Stimulated activated CD8-positive, alpha-beta memory T cell treated with anti-CD3 and anti-CD28 coated beads, Interleukin-4, amount 100 ng/mL, for 24 hours (primary cell): ENCODE results near the gene FRYL.

Source experiments
- DNase-seq: peaks from one replicate; pipeline ENCODE4 v3.0.0-alpha.2; 2020; ENCODE audit warnings: low read depth

Gene FRYL

DNA sequence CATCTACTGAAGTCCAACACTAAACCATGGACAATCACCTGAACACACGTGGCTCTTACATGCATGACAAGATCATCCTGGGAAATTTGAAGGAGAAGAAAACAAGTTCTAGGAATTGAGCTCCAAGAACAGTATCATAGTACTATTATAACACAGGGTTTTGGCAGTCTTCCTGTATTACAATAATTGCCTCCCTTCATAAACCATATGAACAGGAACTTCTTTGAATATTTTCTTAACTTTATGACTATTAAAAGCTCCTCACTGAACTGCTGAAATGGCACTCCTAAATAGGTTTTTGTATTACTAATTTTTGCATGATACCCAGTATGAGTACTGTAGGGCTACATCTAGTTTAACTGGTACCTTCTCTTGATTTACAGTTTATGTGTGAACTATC is 160.0 kb downstream of the FRYL start:
- no peak for DNase-seq

DNA sequence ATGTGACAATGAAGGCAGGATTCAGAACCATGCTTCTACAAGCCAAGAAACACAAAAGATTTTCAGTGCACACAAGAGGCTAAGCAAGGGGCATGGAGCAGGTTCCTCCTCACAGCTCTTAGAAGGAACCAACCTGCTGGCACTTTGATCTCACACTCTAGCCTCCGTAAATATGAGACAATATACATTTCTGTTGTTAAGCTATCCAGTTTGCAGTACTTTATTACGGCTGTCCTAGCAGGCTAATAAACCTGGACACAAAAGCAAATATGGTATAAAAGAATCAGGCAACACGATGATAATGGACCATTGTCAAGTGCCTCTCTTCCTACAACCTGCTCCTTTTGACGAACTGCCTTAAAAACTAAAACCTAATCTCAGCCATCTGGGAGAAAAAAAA is 175.6 kb downstream of the FRYL start:
- no peak for DNase-seq

DNA sequence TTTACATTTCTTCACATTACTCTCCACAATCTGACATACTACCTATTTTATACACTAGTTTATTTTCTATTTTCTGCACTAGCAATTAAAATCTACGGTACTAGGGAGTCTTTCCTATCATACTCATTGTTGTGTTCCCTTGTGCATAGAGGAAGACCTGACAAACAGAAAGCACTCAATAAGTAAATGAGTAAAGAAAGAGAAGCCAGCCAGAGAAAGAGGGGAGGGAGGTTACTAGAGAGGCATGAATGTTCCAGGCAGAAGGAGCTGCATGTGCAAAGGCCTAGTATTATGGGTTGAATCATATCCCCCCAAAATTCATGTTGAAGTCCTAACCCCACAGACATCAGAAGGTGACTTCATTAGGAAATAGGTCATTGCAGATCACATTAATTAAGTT is 176.0 kb downstream of the FRYL start:
- DNase-seq, result no peak

DNA sequence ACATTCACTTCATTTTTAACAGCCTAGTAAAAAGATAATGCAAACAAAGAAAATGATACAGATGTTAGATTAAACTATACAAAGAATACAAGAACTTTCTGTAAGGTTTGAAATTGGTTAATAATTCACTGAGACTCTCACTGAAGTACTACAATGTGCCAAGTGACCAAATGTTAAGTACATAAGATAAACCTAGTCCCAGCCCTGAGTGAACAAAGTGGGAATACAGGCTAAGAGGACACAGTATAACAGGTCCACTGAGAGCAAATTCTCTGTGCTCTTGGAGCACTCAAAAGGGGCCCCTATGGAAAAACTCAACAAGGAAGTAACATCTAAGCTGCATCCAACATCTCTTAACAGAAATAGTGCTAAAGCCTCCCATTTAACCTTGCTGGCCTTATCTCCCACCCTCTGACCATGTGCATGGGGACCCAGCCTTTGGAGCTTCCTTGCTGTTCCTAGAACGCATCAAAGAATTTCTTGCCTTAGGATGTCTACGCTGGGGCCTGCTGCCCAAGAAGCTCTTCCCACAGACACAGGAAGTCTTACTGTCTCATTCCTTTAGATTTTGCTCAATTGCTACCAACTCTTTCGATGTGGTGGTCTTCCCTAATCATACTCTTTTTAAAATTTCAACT is 176.6 kb downstream of the FRYL start:
- no peak for DNase-seq

DNA sequence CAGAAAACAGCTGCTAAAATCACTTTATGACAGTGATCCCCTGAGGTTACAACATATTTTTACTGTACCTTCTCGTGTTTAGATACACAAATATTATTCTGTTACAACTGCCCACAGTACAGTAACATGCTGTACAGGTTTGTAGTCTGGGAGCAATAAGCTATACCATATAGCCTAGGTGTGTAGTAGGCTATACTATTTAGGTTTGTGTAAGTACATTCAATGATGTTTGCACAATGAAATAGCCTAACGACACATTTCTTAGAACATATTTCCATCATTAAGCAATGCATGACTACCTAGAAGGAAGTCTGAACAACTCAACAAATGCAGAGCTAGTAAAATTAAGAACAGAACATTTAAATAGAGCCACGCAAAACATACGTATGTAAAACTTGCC is 177.3 kb downstream of the FRYL start:
- DNase-seq, result no peak

DNA sequence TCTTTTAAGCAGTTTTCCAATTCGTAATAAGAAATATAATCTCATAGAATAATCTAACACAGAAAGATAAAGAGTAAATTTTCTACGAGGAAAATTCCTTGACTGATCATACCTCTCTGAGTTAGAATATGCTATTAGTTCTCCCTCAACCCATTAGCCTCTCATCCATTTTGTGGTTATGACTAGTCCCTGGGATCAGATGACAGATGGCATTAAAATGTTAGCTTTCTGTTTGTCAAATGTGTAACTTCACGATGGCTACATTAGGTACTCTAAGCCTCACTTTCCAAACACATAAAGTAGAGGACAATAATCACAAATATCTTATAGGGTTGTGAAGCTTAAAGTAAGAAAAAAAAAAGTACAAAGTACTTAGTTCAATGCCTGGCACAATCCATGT is 177.9 kb downstream of the FRYL start:
- DNase-seq, result no peak

DNA sequence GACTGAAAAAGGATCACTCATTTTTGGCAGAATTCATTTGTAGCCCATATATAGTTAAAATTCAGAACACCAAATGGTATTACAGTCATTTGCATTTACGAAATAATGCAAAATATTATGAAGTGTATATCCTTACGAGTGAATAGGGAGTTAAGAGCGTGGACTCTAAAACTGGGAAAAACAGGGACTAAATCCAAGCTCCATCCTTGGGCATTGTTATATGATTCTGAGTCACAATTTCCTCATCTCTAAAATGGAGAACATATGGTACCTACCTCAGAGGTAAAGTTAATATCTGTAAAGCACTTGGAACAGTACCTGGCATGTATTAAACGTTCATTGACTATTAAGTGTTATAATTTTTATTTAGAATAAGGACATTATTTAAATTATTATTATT is 183.7 kb downstream of the FRYL start:
- no peak for DNase-seq

DNA sequence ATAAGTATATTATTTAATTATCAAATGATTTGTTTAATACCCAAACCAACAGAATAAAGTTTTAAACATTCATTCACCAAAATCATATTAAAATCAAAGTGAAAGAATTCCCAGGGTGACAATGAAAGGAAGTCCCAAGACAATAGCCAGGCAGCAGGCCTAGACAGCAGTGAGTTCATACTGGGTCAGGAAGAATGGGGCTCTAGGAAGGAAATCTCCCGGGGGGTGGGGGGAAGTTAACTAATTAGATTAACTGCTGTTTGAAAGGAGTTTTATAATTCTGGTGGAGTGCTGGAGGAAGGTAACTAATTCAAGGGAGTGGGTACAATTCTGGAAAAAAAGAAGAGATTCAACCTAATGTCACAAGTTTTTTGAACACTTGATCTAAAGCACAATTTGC is 185.9 kb downstream of the FRYL start:
- DNase-seq, result no peak

DNA sequence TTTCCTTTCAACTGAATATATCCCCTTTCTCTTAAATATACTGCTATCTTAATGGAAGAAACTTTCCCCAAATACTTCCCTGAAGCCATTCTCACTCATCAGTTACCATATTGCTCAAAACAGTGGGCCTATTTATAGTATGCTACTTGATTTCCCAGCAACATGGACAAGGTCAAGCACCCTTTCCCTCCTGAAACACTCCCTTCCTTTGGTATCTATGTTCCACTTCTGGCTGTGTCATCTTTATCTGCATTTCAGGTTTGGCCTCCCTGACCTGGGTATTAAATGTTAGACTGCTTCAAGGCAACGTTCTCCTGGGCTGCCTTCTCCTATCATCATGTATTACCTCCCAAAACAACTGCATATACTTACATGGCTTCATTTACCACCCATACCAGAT is 188.7 kb downstream of the FRYL start:
- DNase-seq, result no peak

DNA sequence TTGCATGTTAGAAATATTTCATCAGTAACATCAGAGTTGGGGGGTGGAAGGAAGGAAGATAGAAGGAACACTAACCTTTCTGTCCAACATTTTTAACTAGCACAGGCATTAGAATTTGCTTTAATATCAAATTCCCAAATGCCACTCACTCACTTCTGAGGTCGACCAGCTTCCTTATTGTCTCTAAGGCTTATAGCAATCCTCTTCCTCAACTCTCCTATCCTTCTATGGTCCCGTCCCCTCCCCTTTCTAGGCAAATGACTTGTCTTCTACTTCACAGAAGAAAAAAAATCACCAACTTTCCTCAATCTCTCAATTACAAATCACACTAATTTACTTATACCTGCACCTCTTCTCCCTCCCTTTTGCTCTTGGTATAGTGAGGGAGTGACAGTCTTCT is 189.2 kb downstream of the FRYL start:
- no peak for DNase-seq

DNA sequence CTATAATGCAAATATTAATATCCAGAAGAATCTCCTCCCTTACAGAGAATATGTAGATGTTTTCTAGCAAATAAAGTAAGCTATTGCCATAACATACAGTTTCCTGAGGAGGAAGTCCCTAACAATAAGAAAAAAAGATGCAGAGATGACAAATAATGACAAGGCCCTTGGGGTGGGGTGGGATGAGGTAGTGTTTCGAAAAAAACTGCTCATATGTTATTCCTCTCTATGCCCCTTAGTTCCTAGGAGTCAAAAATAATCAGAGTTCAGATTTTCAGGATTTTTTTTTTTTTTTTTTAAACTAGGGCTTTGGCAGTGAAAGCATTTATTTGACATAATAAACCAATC is 191.0 kb downstream of the FRYL start:
- no peak for DNase-seq

DNA sequence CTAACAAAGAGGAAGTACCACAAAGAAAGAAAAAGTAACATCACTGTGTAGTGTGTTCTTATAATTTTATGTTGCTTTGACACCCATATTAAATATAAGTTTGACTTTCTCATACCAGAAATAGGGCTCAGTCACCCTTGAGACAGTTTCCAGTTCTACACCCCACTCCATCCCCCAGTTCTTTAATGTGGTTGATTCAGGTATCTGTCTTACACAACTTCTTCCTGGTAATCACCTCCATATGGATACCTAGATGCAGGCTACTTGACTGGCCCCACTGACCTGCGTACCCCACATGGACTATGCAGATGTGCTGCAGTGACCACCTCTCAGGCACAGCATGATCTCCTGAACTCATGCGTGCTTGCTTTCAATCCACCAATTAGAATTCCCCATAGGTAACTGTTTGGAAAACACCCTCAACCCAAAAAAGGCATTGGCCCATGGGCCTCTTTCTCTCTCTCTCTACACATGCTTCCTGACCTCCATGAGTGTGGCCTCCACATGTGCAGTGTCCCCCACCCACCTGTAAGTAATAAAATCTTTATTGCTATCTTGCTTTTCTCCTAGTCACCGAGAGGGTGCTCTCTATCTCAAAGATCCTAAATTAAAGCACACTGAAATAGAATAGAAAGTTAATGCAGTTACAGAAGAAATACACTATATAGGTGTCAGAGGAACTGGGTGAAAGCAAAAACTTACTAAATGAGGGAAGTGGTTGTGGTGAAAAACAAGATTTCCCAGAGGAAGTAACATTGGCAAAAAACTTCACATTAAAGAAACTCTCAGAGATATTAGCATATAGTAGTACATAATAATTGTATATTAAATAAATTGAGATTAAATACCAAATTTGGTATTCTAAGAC is 191.6 kb downstream of the FRYL start:
- no peak for DNase-seq

DNA sequence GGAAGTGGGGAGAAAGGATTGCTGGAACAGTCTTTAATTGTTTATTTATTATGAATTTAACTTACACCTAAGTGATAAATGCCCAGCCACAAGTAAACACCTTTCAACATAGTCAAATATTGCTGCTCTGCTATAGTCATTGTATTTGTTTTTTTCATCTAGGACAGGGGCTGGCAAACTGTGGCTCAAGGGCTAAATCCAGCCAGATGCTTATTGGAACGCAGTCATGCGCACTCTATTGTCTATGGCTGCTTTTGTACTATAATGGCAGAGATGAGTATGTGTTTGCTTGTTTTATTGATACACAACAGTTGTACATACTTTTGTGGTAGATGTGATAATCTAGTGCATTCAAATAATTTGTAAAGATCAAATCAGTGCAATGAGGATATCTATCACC is 194.7 kb downstream of the FRYL start:
- DNase-seq, result no peak

DNA sequence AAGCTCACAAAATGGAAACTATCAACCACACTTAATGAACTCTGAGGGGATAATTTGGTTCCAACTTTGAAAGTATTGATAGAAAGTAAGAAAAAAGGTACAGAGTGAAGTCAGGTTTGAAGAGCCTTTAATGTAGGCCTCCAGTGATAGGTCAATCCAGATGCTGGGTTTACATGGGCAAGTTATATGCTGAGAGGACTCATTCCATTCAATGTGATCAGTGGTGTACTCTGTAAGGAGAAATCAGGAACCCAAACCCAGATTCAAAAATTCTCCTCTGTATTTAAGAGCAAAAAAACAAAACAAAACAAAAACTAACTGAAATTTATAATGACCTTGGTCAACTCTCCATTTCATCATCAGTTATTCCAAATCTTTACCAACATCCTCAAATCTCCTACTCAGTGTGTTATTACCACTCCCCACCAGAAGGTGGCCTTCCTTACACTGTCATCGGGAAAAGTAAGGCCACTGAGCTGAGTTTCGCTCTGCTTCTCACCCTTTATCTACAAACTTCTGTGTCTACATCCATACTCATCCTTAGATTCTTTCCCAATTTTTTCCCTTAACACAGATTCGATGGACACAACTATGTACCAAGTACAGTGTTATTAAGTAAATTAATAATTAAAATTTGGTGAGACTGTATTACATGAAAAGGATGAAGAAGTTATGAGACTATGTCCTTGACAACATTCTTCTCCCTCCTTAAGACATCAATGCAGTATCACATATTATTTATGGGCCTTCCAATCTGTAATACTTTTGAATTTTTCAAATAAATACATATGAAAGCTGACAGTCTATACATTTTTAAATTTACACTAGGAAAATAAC is 201.7 kb downstream of the FRYL start:
- DNase-seq, result peak; percentile 13

DNA sequence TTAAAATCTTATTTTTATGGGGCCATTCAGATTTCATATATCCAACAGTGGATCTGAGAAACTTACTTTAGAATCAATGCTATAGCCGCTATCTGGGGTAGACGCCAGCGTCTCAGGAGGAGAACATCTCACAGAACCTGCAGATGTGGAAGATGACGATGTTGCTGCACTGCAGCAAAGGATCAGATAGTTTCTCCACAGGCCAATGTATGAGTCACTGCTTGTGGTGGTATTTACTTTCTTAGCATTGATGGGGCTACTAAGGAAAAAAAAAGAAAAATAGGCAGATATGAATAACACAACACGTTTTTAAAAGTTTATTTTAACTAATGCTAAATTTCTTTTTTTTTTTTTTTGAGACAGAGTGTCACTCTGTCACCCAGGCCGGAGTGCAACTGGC is 204.1 kb downstream of the FRYL start:
- DNase-seq, result no peak

DNA sequence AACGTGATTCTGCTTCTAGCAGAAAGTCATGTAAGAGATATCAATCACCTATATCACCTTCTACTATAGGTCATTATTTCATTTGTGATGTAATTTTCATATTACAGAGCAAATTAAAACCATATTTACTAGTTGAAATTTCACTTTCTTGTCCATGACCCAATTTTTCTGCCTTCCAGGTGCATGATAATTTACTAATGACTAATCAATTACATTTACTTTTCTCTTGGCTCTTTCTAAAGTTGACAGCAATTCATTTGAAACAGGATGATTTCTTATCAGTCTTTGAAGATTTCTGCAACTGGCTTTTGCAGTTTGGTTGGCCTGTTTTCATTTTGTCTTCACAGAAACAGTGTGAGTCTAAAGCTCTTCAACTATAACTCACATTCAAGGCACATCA is 208.6 kb downstream of the FRYL start:
- DNase-seq, result no peak

DNA sequence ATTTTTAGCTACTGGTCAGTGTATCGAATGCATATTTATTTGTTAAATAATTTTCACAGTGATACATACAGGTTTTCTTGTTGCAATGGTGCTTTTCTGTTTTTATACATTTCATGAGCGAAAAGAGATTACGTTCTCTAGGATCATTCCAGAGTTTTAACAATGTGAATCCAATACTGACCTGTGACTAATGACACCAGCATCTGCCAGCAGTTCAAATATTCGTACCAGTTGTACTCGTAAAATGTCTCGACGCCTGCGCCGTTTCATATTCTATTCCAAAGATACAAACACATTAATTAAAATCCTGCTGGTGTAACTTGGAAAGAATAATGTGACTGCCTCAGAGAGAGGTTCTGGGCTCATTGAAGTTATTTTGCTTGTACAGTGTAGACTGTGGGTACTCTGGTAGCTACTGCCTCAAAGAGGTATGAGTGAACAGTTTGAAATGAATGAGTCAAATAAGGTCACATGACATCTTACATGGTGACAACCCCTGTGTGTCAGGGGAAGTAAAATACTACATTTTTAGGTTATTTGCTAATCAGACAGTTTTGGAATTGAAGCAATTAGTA is 209.3 kb downstream of the FRYL start:
- no peak for DNase-seq

DNA sequence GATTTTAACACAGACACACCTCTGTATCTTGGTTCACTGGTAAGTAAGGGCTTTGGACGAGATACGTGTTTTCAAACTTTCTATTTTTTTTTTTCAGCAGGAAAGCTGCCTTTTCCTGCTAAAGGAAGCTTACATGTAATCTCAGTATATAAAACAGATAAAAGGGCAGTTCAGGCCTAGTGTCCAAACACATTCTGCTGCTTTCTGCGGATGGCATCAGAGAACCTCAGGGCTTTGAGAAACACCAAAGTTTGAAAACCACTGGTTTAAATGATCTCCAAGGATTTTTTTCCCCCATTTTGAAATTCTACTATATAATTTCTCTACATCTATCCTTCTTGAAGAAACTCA is 214.1 kb downstream of the FRYL start:
- no peak for DNase-seq

DNA sequence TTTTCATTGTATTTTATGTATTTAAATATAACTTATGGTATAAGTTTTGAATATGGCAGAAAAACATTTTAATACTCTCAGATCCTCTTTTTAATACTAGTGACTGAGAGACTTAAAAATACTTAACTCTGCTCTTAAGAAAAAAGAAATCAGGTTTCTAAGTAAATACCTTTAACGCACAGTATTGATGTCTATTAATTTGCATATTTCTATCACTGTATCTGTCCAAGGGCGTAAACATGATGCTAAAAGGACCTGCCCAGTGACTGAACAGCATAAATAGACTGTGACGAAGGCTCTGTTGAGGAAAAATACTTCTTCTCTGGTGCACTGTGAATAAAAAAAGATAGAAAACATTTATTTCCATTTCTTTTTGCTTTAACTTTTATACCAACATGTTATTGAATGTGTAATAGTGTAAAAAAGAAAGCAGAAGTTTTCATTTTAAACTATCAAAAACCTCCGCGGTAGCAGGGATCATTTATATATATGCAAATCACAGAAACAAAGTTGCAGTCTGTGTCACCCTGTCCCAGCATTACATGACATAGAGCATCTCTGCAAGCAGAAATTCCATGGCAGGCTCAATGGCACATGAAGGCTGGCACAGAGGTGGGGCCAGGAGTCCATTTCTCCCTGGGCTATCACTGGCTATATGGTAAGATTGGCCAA is 214.6 kb downstream of the FRYL start:
- DNase-seq, result no peak

DNA sequence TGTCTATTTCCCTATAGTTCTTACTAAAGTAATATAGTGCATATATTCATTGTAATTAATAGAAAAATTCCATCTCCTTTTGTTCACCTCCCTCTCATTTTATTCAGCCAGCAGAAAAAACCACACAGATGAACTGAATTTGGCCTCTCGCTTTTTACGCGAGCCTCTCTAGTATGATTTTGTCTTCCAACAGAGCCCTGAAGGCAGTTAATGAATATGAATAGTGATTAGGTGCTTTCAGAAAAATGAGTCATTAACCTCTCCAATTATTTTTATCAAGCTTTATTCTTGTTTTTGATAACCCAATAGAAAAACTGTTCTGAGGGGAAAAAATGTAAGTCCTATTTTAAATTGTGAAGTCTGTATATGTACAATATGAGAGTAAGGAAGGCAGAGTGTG is 215.9 kb downstream of the FRYL start:
- DNase-seq, result no peak

DNA sequence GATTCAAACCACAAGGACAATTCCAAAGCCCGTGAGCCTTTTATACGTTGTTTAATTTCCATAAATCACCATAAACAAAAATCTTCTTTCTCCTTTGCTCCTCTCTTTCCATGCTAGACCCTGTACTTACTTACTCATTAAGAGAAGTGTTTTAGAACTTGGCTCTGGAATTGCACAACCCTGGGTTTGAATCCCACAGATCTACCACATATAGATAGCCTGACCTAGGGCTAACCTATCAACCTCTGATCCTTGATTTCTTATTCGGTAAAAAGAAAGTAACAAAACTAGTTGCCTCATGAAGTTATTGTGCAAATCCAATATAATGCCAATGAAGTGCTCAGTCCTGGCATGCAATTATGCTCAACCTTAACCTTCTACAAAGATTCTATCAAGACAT is 221.3 kb downstream of the FRYL start:
- no peak for DNase-seq

DNA sequence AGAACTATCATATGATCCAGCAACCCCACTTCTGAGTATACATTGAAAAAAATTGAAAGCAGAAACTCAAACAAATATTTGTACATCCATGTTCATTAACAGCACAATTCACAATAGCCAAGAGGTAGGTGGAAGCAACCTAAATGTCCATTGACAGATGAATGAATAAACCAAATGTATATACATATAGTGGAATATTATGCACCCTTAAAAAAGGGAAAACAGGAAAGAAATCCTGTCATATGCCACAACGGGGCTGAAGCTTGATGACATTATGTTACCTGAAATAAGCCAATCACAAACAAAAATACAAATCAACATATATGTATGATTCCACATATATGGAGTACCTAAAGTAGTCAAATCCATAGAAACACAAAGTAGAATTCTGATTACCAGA is 222.1 kb downstream of the FRYL start:
- DNase-seq, result no peak
